ENCODE measurements around the gene PRKG1.

Gene PRKG1

GRCh38 chr10:51708609-51709008 is 634.3 kb downstream of the PRKG1 start:
- no peaks in the 10 kb centered on the region for H3K27me3 ChIP-seq (ENCODE audit: control insufficient read depth in 3 of 3, insufficient read depth in 3 of 3, low read depth in 1 of 3, low read length in 3 of 3)
- H3K4me3 ChIP-seq (ENCODE audit: low read length in 2 of 2) = no peak overlapping the region
- no peak overlapping the region for H2BK120ac ChIP-seq (ENCODE audit: low read depth, low read length)
- no peaks in the 10 kb centered on the region for H3K4me1 ChIP-seq (ENCODE audit: control insufficient read depth in 2 of 2, insufficient read depth in 1 of 2, low read depth in 1 of 2, low read length in 2 of 2)
- no peak overlapping the region for H3K4ac ChIP-seq (ENCODE audit: low read length)
- H3K14ac ChIP-seq (ENCODE audit: low read length) = no peak overlapping the region
- no peak overlapping the region for H4K91ac ChIP-seq (ENCODE audit: low read depth, low read length, poor library complexity)
- no peak overlapping the region for H3K23ac ChIP-seq (ENCODE audit: low read depth, low read length, poor library complexity)
- no peak overlapping the region for H2AFZ ChIP-seq (ENCODE audit: low read length)
- no peak overlapping the region for H2BK15ac ChIP-seq (ENCODE audit: low read length)
- no peaks in the 10 kb centered on the region for H3K36me3 ChIP-seq (replicated peaks in 1 of 2; ENCODE audit: control insufficient read depth in 2 of 2, insufficient read depth in 2 of 2, low read length in 2 of 2)
- H4K8ac ChIP-seq (ENCODE audit: low read depth, low read length) = no peak overlapping the region
- no peak overlapping the region for H3K9ac ChIP-seq (ENCODE audit: low read depth, low read length, poor library complexity)
- H3K79me1 ChIP-seq (ENCODE audit: low read depth, low read length) = no peaks in the 10 kb centered on the region
- DNase-seq (ENCODE audit: low spot score) = no peak
- no peaks in the 10 kb centered on the region for H3K9me3 ChIP-seq (replicated peaks in 1 of 2; ENCODE audit: control insufficient read depth in 2 of 2, insufficient read depth in 1 of 2, low read depth in 1 of 2, low read length in 2 of 2)
- WGBS, 2 donors (ENCODE audit: extremely low coverage in 2 of 2, insufficient read length in 2 of 2, insufficient replicate concordance in 1 of 2) = no CpG with 5 or more reads among the region's 2 CpGs
- no peak overlapping the region for H3K4me2 ChIP-seq (ENCODE audit: insufficient read depth, low read length, poor library complexity, severe bottlenecking)
- no peak overlapping the region for H3K27ac ChIP-seq (replicated peaks; ENCODE audit: low read length)
- no peak overlapping the region for H2BK12ac ChIP-seq (ENCODE audit: low read length)
- H3K18ac ChIP-seq (ENCODE audit: low read length) = no peak overlapping the region
- H2AK5ac ChIP-seq (ENCODE audit: low read depth, low read length) = no peak overlapping the region
- no peak overlapping the region for H2BK5ac ChIP-seq (ENCODE audit: low read length)

- Histone ChIP-seq H3K79me1 (ENCODE audit: low read depth, low read length) (no peaks in the 10 kb centered on the region), H2AK5ac (ENCODE audit: low read depth, low read length) (no peak overlapping the region), H4K91ac (ENCODE audit: low read depth, low read length, poor library complexity) (no peak overlapping the region), H2BK120ac (ENCODE audit: low read depth, low read length) (no peak overlapping the region), H2AFZ (ENCODE audit: low read length) (no peak overlapping the region), H3K14ac (ENCODE audit: low read length) (no peak overlapping the region), H2BK5ac (ENCODE audit: low read length) (no peak overlapping the region), H4K8ac (ENCODE audit: low read depth, low read length) (no peak overlapping the region), H3K9me3 (replicated peaks in 1 of 2; ENCODE audit: control insufficient read depth in 2 of 2, insufficient read depth in 1 of 2, low read depth in 1 of 2, low read length in 2 of 2) (no peaks in the 10 kb centered on the region), H3K27ac (replicated peaks; ENCODE audit: low read length) (no peak overlapping the region), H3K18ac (ENCODE audit: low read length) (no peak overlapping the region), H3K4me3 (ENCODE audit: low read length in 2 of 2) (no peak overlapping the region), H3K4ac (ENCODE audit: low read length) (no peak overlapping the region), H2BK12ac (ENCODE audit: low read length) (no peak overlapping the region), H3K27me3 (ENCODE audit: control insufficient read depth in 3 of 3, insufficient read depth in 3 of 3, low read depth in 1 of 3, low read length in 3 of 3) (no peaks in the 10 kb centered on the region), H3K36me3 (replicated peaks in 1 of 2; ENCODE audit: control insufficient read depth in 2 of 2, insufficient read depth in 2 of 2, low read length in 2 of 2) (no peaks in the 10 kb centered on the region), H2BK15ac (ENCODE audit: low read length) (no peak overlapping the region), H3K23ac (ENCODE audit: low read depth, low read length, poor library complexity) (no peak overlapping the region), H3K4me1 (ENCODE audit: control insufficient read depth in 2 of 2, insufficient read depth in 1 of 2, low read depth in 1 of 2, low read length in 2 of 2) (no peaks in the 10 kb centered on the region), H3K9ac (ENCODE audit: low read depth, low read length, poor library complexity) (no peak overlapping the region), H3K4me2 (ENCODE audit: insufficient read depth, low read length, poor library complexity, severe bottlenecking) (no peak overlapping the region)
- DNase-seq (ENCODE audit: low spot score) = no peak
- no CpG with 5 or more reads among the region's 2 CpGs for WGBS, 2 donors (ENCODE audit: extremely low coverage in 2 of 2, insufficient read length in 2 of 2, insufficient replicate concordance in 1 of 2)
Observed at GRCh38 chr10:51709324-51709972, 635.2 kb downstream of the PRKG1 start.

- Histone ChIP-seq H2BK5ac (ENCODE audit: low read length) (no peak overlapping the region), H3K18ac (ENCODE audit: low read length) (no peak overlapping the region), H4K91ac (ENCODE audit: low read depth, low read length, poor library complexity) (no peak overlapping the region), H3K23ac (ENCODE audit: low read depth, low read length, poor library complexity) (no peak overlapping the region), H2BK15ac (ENCODE audit: low read length) (no peak overlapping the region), H3K27ac (replicated peaks; ENCODE audit: low read length) (no peak overlapping the region), H3K4ac (ENCODE audit: low read length) (no peak overlapping the region), H3K4me3 (ENCODE audit: low read length in 2 of 2) (no peak overlapping the region), H3K27me3 (ENCODE audit: control insufficient read depth in 3 of 3, insufficient read depth in 3 of 3, low read depth in 1 of 3, low read length in 3 of 3) (no peaks in the 10 kb centered on the region), H3K9me3 (replicated peaks in 1 of 2; ENCODE audit: control insufficient read depth in 2 of 2, insufficient read depth in 1 of 2, low read depth in 1 of 2, low read length in 2 of 2) (no peaks in the 10 kb centered on the region), H3K4me1 (ENCODE audit: control insufficient read depth in 2 of 2, insufficient read depth in 1 of 2, low read depth in 1 of 2, low read length in 2 of 2) (no peaks in the 10 kb centered on the region), H3K4me2 (ENCODE audit: insufficient read depth, low read length, poor library complexity, severe bottlenecking) (no peak overlapping the region), H2BK12ac (ENCODE audit: low read length) (no peak overlapping the region), H3K79me1 (ENCODE audit: low read depth, low read length) (no peaks in the 10 kb centered on the region), H4K8ac (ENCODE audit: low read depth, low read length) (no peak overlapping the region), H3K36me3 (replicated peaks in 1 of 2; ENCODE audit: control insufficient read depth in 2 of 2, insufficient read depth in 2 of 2, low read length in 2 of 2) (no peaks in the 10 kb centered on the region), H2AK5ac (ENCODE audit: low read depth, low read length) (no peak overlapping the region), H3K9ac (ENCODE audit: low read depth, low read length, poor library complexity) (no peak overlapping the region), H2BK120ac (ENCODE audit: low read depth, low read length) (no peak overlapping the region), H2AFZ (ENCODE audit: low read length) (no peak overlapping the region), H3K14ac (ENCODE audit: low read length) (no peak overlapping the region)
- WGBS, 2 donors (ENCODE audit: extremely low coverage in 2 of 2, insufficient read length in 2 of 2, insufficient replicate concordance in 1 of 2) = no CpG with 5 or more reads among the region's 1 CpG
- no peak for DNase-seq (ENCODE audit: low spot score)
Observed at GRCh38 chr10:51711519-51711891, 637.2 kb downstream of the PRKG1 start.

- H3K4ac ChIP-seq (ENCODE audit: low read length) = no peak overlapping the region
Observed at GRCh38 chr10:51716981-51717380, 642.7 kb downstream of the PRKG1 start.

More at GRCh38 chr10:51716981-51717380, 642.7 kb downstream of the PRKG1 start:
- WGBS, 2 donors (ENCODE audit: extremely low coverage in 2 of 2, insufficient read length in 2 of 2, insufficient replicate concordance in 1 of 2) = no CpG with 5 or more reads among the region's 4 CpGs
- no peak overlapping the region for H3K27ac ChIP-seq (replicated peaks; ENCODE audit: low read length)
- H3K4me3 ChIP-seq (ENCODE audit: low read length in 2 of 2) = no peak overlapping the region
- no peak for DNase-seq (ENCODE audit: low spot score)
- H3K18ac ChIP-seq (ENCODE audit: low read length) = no peak overlapping the region
- H3K79me1 ChIP-seq (ENCODE audit: low read depth, low read length) = no peaks in the 10 kb centered on the region
- H3K4me2 ChIP-seq (ENCODE audit: insufficient read depth, low read length, poor library complexity, severe bottlenecking) = no peak overlapping the region
- no peak overlapping the region for H2BK15ac ChIP-seq (ENCODE audit: low read length)
- H3K14ac ChIP-seq (ENCODE audit: low read length) = no peak overlapping the region
- no peak overlapping the region for H3K9ac ChIP-seq (ENCODE audit: low read depth, low read length, poor library complexity)
- no peaks in the 10 kb centered on the region for H3K9me3 ChIP-seq (replicated peaks in 1 of 2; ENCODE audit: control insufficient read depth in 2 of 2, insufficient read depth in 1 of 2, low read depth in 1 of 2, low read length in 2 of 2)
- no peak overlapping the region for H2BK5ac ChIP-seq (ENCODE audit: low read length)
- no peak overlapping the region for H4K91ac ChIP-seq (ENCODE audit: low read depth, low read length, poor library complexity)
- no peak overlapping the region for H2AFZ ChIP-seq (ENCODE audit: low read length)
- no peaks in the 10 kb centered on the region for H3K36me3 ChIP-seq (replicated peaks in 1 of 2; ENCODE audit: control insufficient read depth in 2 of 2, insufficient read depth in 2 of 2, low read length in 2 of 2)
- no peak overlapping the region for H3K23ac ChIP-seq (ENCODE audit: low read depth, low read length, poor library complexity)
- no peak overlapping the region for H2BK12ac ChIP-seq (ENCODE audit: low read length)
- no peaks in the 10 kb centered on the region for H3K4me1 ChIP-seq (ENCODE audit: control insufficient read depth in 2 of 2, insufficient read depth in 1 of 2, low read depth in 1 of 2, low read length in 2 of 2)
- H3K27me3 ChIP-seq (ENCODE audit: control insufficient read depth in 3 of 3, insufficient read depth in 3 of 3, low read depth in 1 of 3, low read length in 3 of 3) = no peaks in the 10 kb centered on the region
- no peak overlapping the region for H2BK120ac ChIP-seq (ENCODE audit: low read depth, low read length)
- H2AK5ac ChIP-seq (ENCODE audit: low read depth, low read length) = no peak overlapping the region
- H4K8ac ChIP-seq (ENCODE audit: low read depth, low read length) = no peak overlapping the region
